HepG2 (cell line): Measurements from ENCODE around the gene ZAR1. TPM values are rescaled to one million over a fixed set of nuclear protein-coding genes. Genes with fewer than 3 reads are reported as not detected.

ENCODE experiments used
- ATAC-seq: fragments of 200-7000 bp; cut with Tn5 transposase; 3 replicates; pipeline ENCODE4 v1.9.1; 2020; ENCODE audit warnings: mild to moderate bottlenecking, moderate library complexity
- BruUV-seq: library from RNA; stranded (reverse); fragments of 400-500 nt; replicated peaks from 2 replicates; lab custom pipeline; 2021; lab: Mats Ljungman, UMichigan
- CTCF ChIA-PET: fragments of 300-600 bp; formaldehyde crosslinking; extraction: SDS; loops from one replicate; lab custom pipeline; 2021; ENCODE audit warnings: low total read pairs, inconsistent platforms, low intra/inter-chr PET ratio; lab: Yijun Ruan, JAX
- POLR2A ChIA-PET: fragments of 350-600 bp; sonication (Branson Sonifier 250); formaldehyde crosslinking; loops from one replicate; lab custom pipeline; 2020; ENCODE audit warnings: antibody characterized with exemption, inconsistent platforms; lab: Yijun Ruan, JAX
- DNase-seq: peaks from one replicate; pipeline ENCODE4 v3.0.0-alpha.2; 2015; ENCODE audit warnings: low spot score
- FAIRE-seq: peaks from 3 replicates; lab custom pipeline; 2011; peaks lifted over from hg19 to GRCh38; lab: Jason Lieb, UNC
- H2AFZ ChIP-seq: one replicate; pipeline ENCODE4 v1.6.1; 2011; ENCODE audit warnings: low read length, inconsistent platforms
- H3K27ac ChIP-seq: fragments of 300-600 bp; 3 replicates; pipeline ENCODE4 v1.8.0; 2011; ENCODE audit warnings: mixed run types, mild to moderate bottlenecking, mixed read lengths, low read length, inconsistent platforms; ENCODE audit not compliant: insufficient read depth; ENCODE audit errors: extremely low read length
- H3K27me3 ChIP-seq, 2 experiments: fragments of 200-600 bp in 1 of 2; 2 replicates in 1 of 2; 3 replicates in 1 of 2; pipeline versions ENCODE4 v1.6.0 to v1.8.0; 2011; ENCODE audit warnings: low read length in 2 of 2, mild to moderate bottlenecking in 2 of 2, moderate library complexity in 2 of 2, inconsistent platforms in 1 of 2; ENCODE audit not compliant: insufficient read depth in 2 of 2, control insufficient read depth in 1 of 2
- H3K36me3 ChIP-seq, 2 experiments: fragments of 200-600 bp in 1 of 2; replicated peaks in 1 of 2; 2 replicates in 1 of 2; 3 replicates in 1 of 2; pipeline versions ENCODE4 v1.5.1 to v1.8.0; 2011; ENCODE audit warnings: low read length in 2 of 2, inconsistent platforms in 1 of 2; ENCODE audit not compliant: insufficient read depth in 2 of 2, control insufficient read depth in 1 of 2
- H3K4me1 ChIP-seq: 2 replicates; pipeline ENCODE4 v1.5.1; 2012; ENCODE audit warnings: low read length, inconsistent platforms; ENCODE audit not compliant: insufficient read depth
- H3K4me2 ChIP-seq: 2 replicates; pipeline ENCODE4 v1.6.0; 2011; ENCODE audit warnings: low read depth, low read length, inconsistent platforms
- H3K4me3 ChIP-seq, 3 experiments: fragments of 200-600 bp in 1 of 3; sonication (generic), shearing (Covaris generic) in 1 of 3; replicated peaks in 1 of 3; 2 replicates each; pipeline ENCODE4 v1.5.1; 2011 to 2016; ENCODE audit warnings: low read length in 3 of 3, inconsistent platforms in 2 of 3, low read depth in 2 of 3, mild to moderate bottlenecking in 2 of 3, control low read depth in 1 of 3, mixed read lengths in 1 of 3; ENCODE audit not compliant: insufficient read depth in 1 of 3
- H3K79me2 ChIP-seq: one replicate; pipeline ENCODE4 v1.6.1; 2011; ENCODE audit warnings: low read length, inconsistent platforms; ENCODE audit not compliant: insufficient read depth
- H3K9ac ChIP-seq: 2 replicates; pipeline ENCODE4 v1.6.0; 2011; ENCODE audit warnings: mild to moderate bottlenecking, low read depth, low read length, inconsistent platforms; ENCODE audit not compliant: insufficient read depth
- H3K9me3 ChIP-seq: 2 replicates; pipeline ENCODE4 v1.5.1; 2012; ENCODE audit warnings: mild to moderate bottlenecking, low read length
- H4K20me1 ChIP-seq: 2 replicates; pipeline ENCODE4 v1.6.0; 2011; ENCODE audit warnings: inconsistent platforms, mild to moderate bottlenecking, low read length, moderate library complexity; ENCODE audit not compliant: insufficient read depth
- ARID4A ChIP-seq: sonication (generic); formaldehyde crosslinking; IDR thresholded peaks from 2 replicates; pipeline ENCODE4 v1.5.0; 2020; ENCODE audit warnings: mild to moderate bottlenecking, missing genetic modification reagents, borderline replicate concordance
- ATF1 ChIP-seq: IDR thresholded peaks from 2 replicates; pipeline ENCODE4 v1.6.1; 2016; ENCODE audit warnings: mild to moderate bottlenecking, control low read depth
- CCAR2 ChIP-seq: fragments of 200-400 bp; formaldehyde crosslinking; optimal IDR thresholded peaks from 2 replicates; pipeline ENCODE3; 2018; ENCODE audit warnings: low read depth, mild to moderate bottlenecking, low read length, moderate library complexity
- ELF1 ChIP-seq: sonication (generic); formaldehyde crosslinking; IDR thresholded peaks from 2 replicates; pipeline ENCODE4 v1.4.0; 2020; ENCODE audit warnings: missing genetic modification reagents
- ERF ChIP-seq: IDR thresholded peaks from 2 replicates; pipeline ENCODE4 v1.6.1; 2018; ENCODE audit warnings: missing biosample characterization, missing genetic modification reagents
- FOXK2 ChIP-seq: fragments of 450-650 bp; IDR thresholded peaks from 2 replicates; pipeline ENCODE4 v1.6.1; 2016
- GPBP1L1 ChIP-seq: sonication (generic); formaldehyde crosslinking; IDR thresholded peaks from 2 replicates; pipeline ENCODE4 v1.5.0; 2020; ENCODE audit warnings: mild to moderate bottlenecking, missing genetic modification reagents
- HDAC1 ChIP-seq: sonication (generic); formaldehyde crosslinking; IDR thresholded peaks from 2 replicates; pipeline ENCODE4 v1.5.1; 2020; ENCODE audit warnings: mild to moderate bottlenecking, missing genetic modification reagents
- KLF16 ChIP-seq, 2 experiments: sonication (generic) in 1 of 2; formaldehyde crosslinking in 1 of 2; IDR thresholded peaks; 2 replicates each; pipeline versions ENCODE4 v1.6.1 to v1.8.0; 2016 to 2023; ENCODE audit warnings: missing genetic modification reagents in 2 of 2, missing compliant biosample characterization in 1 of 2
- MXD4 ChIP-seq: IDR thresholded peaks from 2 replicates; pipeline ENCODE4 v1.6.1; 2016; ENCODE audit warnings: mild to moderate bottlenecking, missing biosample characterization, missing genetic modification reagents
- NKX3-1 ChIP-seq: sonication (generic); formaldehyde crosslinking; IDR thresholded peaks from 2 replicates; pipeline ENCODE4 v1.5.0; 2020; ENCODE audit warnings: missing genetic modification reagents
- NR0B2 ChIP-seq: sonication (generic); formaldehyde crosslinking; IDR thresholded peaks from 2 replicates; pipeline ENCODE4 v1.4.0; 2020; ENCODE audit warnings: mild to moderate bottlenecking, missing genetic modification reagents
- POLR2AphosphoS5 ChIP-seq: IDR thresholded peaks from 2 replicates; pipeline ENCODE4 v1.6.1; 2012; ENCODE audit warnings: low read depth, low read length
- RAD51 ChIP-seq: fragments of 450-650 bp; IDR thresholded peaks from 2 replicates; pipeline ENCODE4 v1.6.1; 2016; ENCODE audit warnings: borderline replicate concordance
- RELA ChIP-seq: sonication (generic); formaldehyde crosslinking; IDR thresholded peaks from 2 replicates; pipeline ENCODE4 v1.4.0; 2020; ENCODE audit warnings: missing genetic modification reagents
- TMF1 ChIP-seq: sonication (generic); formaldehyde crosslinking; IDR thresholded peaks from 2 replicates; pipeline ENCODE4 v1.8.1; 2022; ENCODE audit warnings: low read depth, missing genetic modification reagents
- ZNF136 ChIP-seq: sonication (generic); formaldehyde crosslinking; IDR thresholded peaks from 2 replicates; pipeline ENCODE4 v1.8.1; 2022; ENCODE audit warnings: low read depth, mild to moderate bottlenecking, moderate library complexity, missing genetic modification reagents
- ZNF234 ChIP-seq: sonication (generic); formaldehyde crosslinking; conservative IDR thresholded peaks from 2 replicates; pipeline ENCODE4 v1.5.1; 2020; ENCODE audit warnings: mild to moderate bottlenecking, missing genetic modification reagents
- ZNF512 ChIP-seq: sonication (generic); formaldehyde crosslinking; IDR thresholded peaks from 2 replicates; pipeline ENCODE4 v1.4.0; 2020; ENCODE audit warnings: mild to moderate bottlenecking, missing genetic modification reagents
- ZNF724P ChIP-seq: sonication (generic); formaldehyde crosslinking; IDR thresholded peaks from 2 replicates; pipeline ENCODE4 v1.8.0; 2022; ENCODE audit warnings: missing genetic modification reagents, borderline replicate concordance
- WGBS: methylation state at CpG from one replicate; pipeline ENCODE4 v1.1.6; 2017; ENCODE audit warnings: low lambda C conversion rate; 5-methylcytosine and 5-hydroxymethylcytosine counted together
- in situ Hi-C: cut with HindIII; loops from 2 replicates; pipeline ENCODE4 v1.10.0; 2017; ENCODE audit warnings: low pct_unique_long_range_greater_than_20kb; ENCODE audit not compliant: extremely low pct_ligation_motif_present
- intact Hi-C: fragments of 100-400 bp; cut with micrococcal nuclease; formaldehyde crosslinking; loops from one replicate; pipeline ENCODE4 v1.10.0; 2022; ENCODE audit not compliant: unreplicated experiment
- polyA plus RNA-seq, 8 experiments: library from polyadenylated mRNA; depleted of rRNA in 3 of 8; stranded (reverse) in 7 of 8; unstranded in 1 of 8; fragments of >200 nt; fragmentation: Illumina TruSeq in 4 of 8; extraction: Trizol in 4 of 8; gene quantifications; 2 replicates each; pipeline versions ENCODE4 v1.2.1 to v1.2.3, GENCODE V29; 2011 to 2016; ENCODE audit warnings: low read depth in 4 of 8, missing spikeins in 1 of 8, mixed read lengths in 1 of 8; ENCODE audit not compliant: insufficient read depth in 1 of 8
- total RNA-seq, 5 experiments: library from RNA; depleted of rRNA; stranded (reverse); fragments of >200 nt; fragmentation: Illumina TruSeq; extraction: Trizol; gene quantifications; 2 replicates each; pipeline ENCODE4 v1.2.3, GENCODE V29; 2016; ENCODE audit warnings: low read depth in 1 of 5

Gene ZAR1
- total and polyA plus RNA-seq, 2 of the 13 experiments (the other 11 are each of a cell fraction or from before 2014, with no cell fraction given) = not detected

- H3K36me3 ChIP-seq = no peaks in the 10 kb centered on the region
- no peak overlapping the region for H2AFZ ChIP-seq
- BruUV-seq = no TSS peak
- no peak overlapping the region for H3K9ac ChIP-seq
- ATAC-seq = no peak
- H3K27ac ChIP-seq = no peak overlapping the region
- no peaks in the 10 kb centered on the region for H4K20me1 ChIP-seq
- FAIRE-seq = no peak
- ChIA-PET POLR2A (no interaction called here), CTCF (no interaction called here)
- DNase-seq = no peak
- in situ Hi-C loops (no loop called here), intact Hi-C loops (no loop called here)
- H3K79me2 ChIP-seq = no peaks in the 10 kb centered on the region
- WGBS = 52% methylated on average over 2 of the region's 2 CpGs
- H3K27me3 ChIP-seq = no peaks in the 10 kb centered on the region
- no peak overlapping the region for H3K4me2 ChIP-seq
- TF ChIP-seq MXD4 (CRISPR knock-in tag) = no peak
- TF ChIP-seq TMF1 (CRISPR knock-in tag) = no peak
- TF ChIP-seq RELA (CRISPR knock-in tag) = no peak
- TF ChIP-seq ZNF234 (CRISPR knock-in tag) = no peak
- no peak for TF ChIP-seq POLR2AphosphoS5
- no peak for TF ChIP-seq KLF16 (CRISPR knock-in tag; IDR thresholded peaks at IDR 0.05)
- TF ChIP-seq GPBP1L1 = no peak
- no peak for TF ChIP-seq ARID4A (CRISPR knock-in tag)
- no peak for TF ChIP-seq HDAC1
- no peak for TF ChIP-seq ZNF136 (CRISPR knock-in tag)
- no peak for TF ChIP-seq ZNF724P (CRISPR knock-in tag)
- TF ChIP-seq NR0B2 (CRISPR knock-in tag) = no peak
- TF ChIP-seq NKX3-1 (CRISPR knock-in tag) = no peak
- TF ChIP-seq CCAR2 = no peak
- no peak for TF ChIP-seq ZNF512 (CRISPR knock-in tag)
- no peak for TF ChIP-seq ERF (CRISPR knock-in tag)
- TF ChIP-seq FOXK2 = no peak
- no peak for TF ChIP-seq RAD51
- TF ChIP-seq ELF1 (CRISPR knock-in tag) = no peak
- no peak for TF ChIP-seq ATF1 (CRISPR knock-in tag)
- H3K4me3 ChIP-seq = no peak overlapping the region
- H3K4me1 ChIP-seq = 0 out of 2 replicates have a peak, but pooled peaks cover 1% of the 10 kb centered on the region
- H3K9me3 ChIP-seq = no peaks in the 10 kb centered on the region
Observed at GRCh38 chr4:48454591-48454990, 35.5 kb upstream of the ZAR1 start.
